Measurements from ENCODE around the gene CFAP73.

- TF ChIP-seq CTCF (IDR thresholded peaks at IDR 0.05 in 8 of 11, conservative IDR thresholded peaks at IDR 0.05 in 3 of 11), result no peak
- no peak for TF ChIP-seq POLR2AphosphoS5 (IDR thresholded peaks at IDR 0.05)
- TF ChIP-seq POLR2A (IDR thresholded peaks at IDR 0.05), result no peak
Measured at GRCh38 chr12:113142886-113143332, 6.6 kb upstream of the CFAP73 start.
